Occipital lobe (tissue), 1 donor: ENCODE measurements around the gene CEACAM5. TPM values are rescaled to one million over a fixed set of nuclear protein-coding genes. Genes with fewer than 3 reads are reported as not detected.

Experiments
- total RNA-seq: library from RNA; depleted of rRNA; stranded (reverse); fragments of >200 nt; gene quantifications from one replicate; pipeline ENCODE4 v1.2.3, GENCODE V29; 2014

The CEACAM5 gene
- total RNA-seq, 1 donor from 2014 or later, result not detected

Other genes starting within 250 kb of the CEACAM5 start
- gene CEACAM21, start 132.5 kb upstream of the CEACAM5 start, total RNA-seq, result 1.6 TPM
- not detected for gene CEACAM4, start 81.6 kb upstream of the CEACAM5 start, total RNA-seq
- gene CEACAM7, start 20.4 kb upstream of the CEACAM5 start, total RNA-seq, result not detected
- not detected for gene CEACAM6, start 46.9 kb downstream of the CEACAM5 start, total RNA-seq
- not detected for gene CEACAM3, start 88.0 kb downstream of the CEACAM5 start, total RNA-seq
- gene LYPD4, start 136.1 kb downstream of the CEACAM5 start, total RNA-seq, result not detected
- gene DMRTC2, start 136.4 kb downstream of the CEACAM5 start, total RNA-seq, result not detected
- 405 TPM for gene RPS19, start 151.6 kb downstream of the CEACAM5 start, total RNA-seq
- not detected for gene CD79A, start 168.7 kb downstream of the CEACAM5 start, total RNA-seq
- 8.7 TPM for gene ARHGEF1, start 174.6 kb downstream of the CEACAM5 start, total RNA-seq
- not detected for gene ERFL, start 219.8 kb downstream of the CEACAM5 start, total RNA-seq